ENCODE data around the gene ACAA2.

ACAA2 gene, protein sequence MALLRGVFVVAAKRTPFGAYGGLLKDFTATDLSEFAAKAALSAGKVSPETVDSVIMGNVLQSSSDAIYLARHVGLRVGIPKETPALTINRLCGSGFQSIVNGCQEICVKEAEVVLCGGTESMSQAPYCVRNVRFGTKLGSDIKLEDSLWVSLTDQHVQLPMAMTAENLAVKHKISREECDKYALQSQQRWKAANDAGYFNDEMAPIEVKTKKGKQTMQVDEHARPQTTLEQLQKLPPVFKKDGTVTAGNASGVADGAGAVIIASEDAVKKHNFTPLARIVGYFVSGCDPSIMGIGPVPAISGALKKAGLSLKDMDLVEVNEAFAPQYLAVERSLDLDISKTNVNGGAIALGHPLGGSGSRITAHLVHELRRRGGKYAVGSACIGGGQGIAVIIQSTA

DNA sequence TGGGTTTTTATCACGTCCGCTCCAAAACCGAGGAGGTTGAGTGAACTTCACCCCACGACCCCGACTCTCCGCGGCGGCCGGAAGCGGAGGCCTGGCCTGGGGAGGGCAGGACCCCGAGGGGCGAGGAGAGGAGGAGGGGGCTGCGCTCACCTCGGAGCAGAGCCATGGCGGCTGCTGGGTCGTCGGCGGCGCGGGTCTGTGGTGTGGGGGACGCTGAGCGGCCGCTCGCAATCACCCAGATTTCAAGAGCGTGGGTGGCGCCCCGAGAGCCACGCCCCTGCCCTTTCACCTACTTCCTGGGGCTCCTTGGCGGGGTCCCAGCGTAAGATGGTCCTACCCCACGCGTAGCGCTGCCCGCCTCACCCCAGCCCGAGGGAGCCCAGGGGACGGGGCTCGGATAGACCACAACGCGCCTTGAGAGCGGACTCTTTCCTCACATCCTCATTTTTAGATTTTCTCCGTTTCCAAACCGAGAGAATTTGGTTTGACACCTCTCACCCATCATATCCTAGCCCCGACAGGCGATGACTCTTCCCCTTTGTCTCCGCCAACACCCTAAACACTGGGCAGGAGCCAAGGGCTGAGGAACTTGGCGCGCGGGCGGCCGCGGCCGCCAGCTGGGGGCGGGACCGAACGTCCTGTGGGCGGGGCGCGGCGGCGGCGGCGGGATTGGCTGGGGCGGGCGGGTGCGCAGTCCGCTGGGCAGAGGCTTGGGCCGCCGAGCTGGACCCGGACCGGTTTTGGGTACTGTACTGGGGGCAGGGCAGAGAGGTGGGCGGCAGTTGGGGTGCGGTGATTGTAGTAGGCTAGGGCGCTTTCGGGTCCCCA lies at the start of gene ACAA2:
Gene ACAA2 (minus strand): TSS at position 215 of the 828 bp plus-strand sequence. CDS start 49 bp downstream, at position 166.
- peak; percentile 74 to 78 for DNase-seq

GRCh38 chr18:49862656-49863385 lies 49.5 kb upstream of the ACAA2 start:
- DNase-seq: no peak

DNA sequence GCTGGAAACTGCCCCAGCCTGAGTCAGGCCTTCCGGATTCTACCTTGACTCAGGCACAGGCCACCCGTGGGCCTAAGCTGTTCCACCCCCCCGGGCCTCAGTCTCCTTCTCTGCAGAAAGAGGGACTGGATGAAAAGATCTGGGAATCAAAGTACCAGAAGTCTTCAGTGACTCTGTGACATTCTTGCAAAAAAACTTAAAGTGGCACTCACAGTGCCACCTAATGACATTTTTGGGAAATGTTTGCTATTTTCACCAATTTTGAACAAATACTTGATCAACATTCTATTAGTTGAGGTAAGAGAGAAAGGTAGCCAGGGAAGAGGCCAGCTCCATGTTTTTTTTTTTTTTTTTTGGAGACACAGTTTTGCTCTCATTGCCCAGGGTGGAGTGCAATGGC lies 48.3 kb upstream of the ACAA2 start:
- DNase-seq: no peak

DNA sequence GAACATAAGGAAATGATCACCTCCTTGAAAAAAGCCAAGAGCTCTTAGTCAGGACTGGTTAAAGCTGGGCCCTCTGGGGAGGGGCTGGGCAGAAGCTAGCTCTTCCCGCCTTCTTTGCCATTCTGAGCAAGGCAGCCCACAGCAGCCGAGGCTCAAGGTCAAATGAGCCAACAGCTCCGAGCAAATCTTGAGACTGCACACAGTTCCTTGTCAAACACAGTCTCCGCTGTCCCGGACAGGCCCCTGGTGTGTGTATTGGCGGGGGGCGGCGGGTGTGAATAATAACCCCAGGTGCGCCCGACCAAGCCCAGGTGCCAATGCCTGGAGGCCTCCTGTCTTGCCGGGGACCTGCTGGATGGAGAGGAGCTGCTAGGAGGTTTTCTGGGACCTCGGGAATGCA lies 46.4 kb upstream of the ACAA2 start:
- no peak for DNase-seq

DNA sequence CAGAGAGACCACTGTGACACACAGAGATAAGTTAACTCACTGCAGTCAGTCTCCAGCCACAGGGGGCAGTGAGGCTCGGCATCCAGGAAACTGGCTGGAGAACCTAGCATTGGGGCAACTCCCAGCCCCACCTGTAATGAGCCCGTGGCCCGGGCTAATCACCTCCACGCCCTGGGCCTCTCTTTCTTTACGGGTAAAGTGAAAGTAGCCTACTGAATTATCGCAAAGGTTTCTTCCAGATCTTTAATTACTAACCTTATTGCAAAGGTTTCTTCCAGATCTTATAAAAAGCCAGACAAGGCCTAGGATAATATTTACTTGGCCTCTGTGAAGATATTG lies 45.7 kb upstream of the ACAA2 start:
- no peak for DNase-seq

DNA sequence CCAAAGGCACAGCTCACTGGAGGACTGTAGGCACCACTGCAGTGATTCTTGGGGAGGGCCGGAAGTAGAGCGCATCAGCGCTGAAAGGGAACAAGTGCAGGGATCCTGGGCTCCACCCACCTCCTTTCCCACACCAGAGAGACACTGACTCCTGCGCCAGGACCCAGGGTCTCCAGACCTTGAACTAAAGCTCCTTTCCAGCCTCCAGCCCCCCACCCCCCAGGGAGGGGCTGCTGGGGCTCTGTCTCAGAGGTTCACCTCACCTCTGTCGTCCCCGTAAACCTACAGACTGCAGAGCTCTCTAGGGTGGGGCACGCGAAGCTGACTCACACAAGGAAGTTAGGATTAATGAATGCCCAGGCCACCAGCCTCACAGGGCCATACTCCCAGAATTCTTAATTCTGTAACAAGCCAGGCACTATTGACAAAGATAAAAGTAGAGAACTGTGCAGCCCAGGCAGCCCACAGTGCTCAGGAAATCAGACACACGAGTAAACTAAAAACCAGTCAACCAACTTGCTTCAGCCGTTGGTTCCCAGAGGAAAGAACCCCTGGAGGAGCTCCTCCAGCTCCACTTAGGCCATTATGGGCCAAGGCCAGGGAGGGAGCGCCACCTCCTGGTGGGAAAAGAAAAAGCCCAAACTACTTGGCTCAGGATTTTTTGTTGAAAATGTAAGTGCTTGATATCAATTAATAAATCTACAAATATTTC lies 45.1 kb upstream of the ACAA2 start:
- peak; percentile 19 to 51 for DNase-seq

DNA sequence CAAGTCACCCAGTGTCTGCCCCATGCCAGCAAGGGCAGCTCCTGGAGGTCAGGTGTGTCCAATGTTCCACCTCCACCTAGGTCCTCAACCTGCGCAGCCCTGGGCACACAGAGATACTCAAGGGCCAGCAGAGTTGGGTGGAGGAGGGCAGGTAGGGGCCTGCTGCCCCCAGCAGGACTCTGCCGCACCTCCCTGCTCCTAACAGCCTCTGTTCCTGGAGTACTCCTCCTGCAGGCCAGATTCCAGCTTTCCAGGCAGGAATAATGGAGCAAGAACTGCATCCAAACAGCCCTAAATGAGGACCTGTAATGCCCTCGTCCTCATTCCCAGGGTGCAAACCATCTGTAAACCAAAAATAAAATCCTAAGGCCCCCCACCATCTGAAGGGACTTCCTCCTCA lies 44.4 kb upstream of the ACAA2 start:
- no peak for DNase-seq

DNA sequence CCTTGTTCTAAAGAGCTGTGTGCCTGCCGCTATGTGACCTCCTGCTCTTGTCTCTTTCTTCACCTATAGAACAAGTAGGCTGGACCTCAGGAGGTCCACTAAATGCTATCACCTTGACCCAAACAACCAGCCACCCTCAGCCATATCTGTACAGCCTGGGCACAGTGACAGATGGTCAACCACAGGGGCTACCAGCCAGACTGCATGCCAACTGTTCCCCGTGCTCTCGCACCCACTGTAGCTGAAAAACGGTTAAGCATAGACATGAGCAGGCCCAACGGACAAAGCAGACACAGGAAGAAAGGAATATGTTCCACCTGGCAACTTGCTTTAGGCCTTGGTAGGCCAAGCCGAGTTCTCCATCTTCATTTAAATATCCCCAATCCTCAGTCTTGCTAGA lies 43.2 kb upstream of the ACAA2 start:
- DNase-seq: no peak

DNA sequence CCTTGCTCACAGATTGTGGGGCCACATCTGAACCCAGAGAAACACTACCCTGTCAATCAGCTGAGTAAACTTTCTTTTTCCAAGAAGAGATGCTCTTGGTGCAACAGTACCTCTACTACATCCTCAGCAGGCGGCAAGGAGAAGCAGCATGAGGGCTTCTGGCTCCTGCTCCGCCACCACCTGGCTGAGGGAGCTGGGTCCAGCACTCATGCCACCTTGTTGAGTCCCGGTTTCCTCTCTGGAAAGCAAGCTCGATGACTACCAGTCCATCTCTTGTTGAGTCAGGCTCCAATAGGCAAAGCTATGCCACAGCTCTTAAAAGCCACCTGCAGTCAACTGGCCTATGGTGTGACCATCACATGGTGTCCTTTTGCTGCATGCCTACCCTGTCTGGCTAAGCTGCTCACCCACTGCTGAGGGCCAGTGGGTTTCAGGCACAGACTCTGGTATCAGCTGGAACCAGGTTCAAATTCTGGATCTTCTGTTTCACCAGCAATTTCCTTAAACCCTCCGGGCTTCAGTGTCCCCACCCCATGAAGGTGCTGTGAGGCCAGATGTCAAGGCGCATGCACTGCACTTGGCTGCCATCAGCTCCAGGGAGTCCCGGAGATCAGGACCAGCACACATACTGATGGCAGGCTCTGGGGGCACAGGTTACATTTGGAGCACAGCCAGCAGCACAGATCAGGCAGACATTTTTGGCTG lies 42.5 kb upstream of the ACAA2 start:
- DNase-seq: no peak

GRCh38 chr18:49854681-49855080 lies 41.3 kb upstream of the ACAA2 start:
- DNase-seq: no peak

DNA sequence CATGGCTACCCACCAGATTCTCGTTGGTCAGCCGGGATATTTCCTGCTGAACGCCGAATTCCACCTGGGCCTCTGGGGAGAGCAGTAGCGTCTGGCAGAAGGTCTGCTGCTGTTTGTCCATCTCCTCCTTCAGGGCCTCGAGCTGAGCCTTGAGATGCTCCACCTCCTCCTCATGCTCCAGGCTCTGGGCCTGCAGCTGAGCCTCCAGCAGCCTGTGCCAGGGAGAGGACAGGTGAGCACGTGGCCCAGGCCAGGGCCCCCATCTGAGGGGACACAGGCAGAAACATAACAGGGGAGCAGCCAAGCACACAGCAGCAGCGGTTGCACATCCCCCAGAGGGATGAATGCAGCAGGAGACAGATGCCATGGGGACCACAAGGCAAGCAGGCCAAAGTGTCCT lies 40.1 kb upstream of the ACAA2 start:
- DNase-seq: no peak

DNA sequence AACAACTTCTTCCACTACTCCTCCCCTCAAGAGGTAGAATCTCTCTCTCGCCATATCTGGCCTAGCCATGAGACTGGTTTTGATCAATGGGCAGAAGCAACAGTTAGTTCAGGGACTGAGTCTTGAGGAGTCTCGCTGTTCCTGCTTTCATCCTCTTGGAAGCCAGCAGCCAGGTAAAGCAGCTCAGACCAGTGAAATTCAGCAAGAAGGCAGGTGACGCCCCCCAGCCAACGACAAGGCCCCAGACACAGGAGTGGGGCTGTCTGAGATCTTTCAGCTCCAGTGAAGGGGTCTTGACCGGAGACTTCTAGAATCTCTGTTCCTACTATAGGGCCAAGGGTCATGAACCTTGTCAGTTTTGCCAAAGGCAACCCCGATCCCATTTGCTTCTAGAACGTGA lies 39.7 kb upstream of the ACAA2 start:
- DNase-seq: no peak

DNA sequence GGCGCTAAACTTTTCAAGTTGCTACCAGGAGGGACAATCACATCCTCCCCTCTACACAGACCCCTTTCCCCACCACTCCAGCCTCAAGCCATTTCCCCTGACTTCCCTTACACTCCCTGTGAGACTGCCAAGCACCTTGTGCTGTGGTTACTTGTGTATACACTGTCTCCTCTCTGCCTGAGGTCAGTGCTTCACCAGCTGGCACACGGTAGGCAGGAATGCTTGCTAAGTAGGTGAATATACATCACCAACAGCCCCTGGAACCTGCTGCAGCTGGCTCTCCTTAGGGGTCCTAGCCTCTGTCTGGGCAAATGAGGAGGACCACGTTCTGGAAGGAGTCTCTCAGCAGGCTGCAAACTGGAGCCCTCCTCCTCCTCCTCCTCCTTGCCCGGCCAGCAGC lies 38.3 kb upstream of the ACAA2 start:
- DNase-seq: no peak

GRCh38 chr18:49850636-49851035 lies 37.3 kb upstream of the ACAA2 start:
- no peak for DNase-seq

DNA sequence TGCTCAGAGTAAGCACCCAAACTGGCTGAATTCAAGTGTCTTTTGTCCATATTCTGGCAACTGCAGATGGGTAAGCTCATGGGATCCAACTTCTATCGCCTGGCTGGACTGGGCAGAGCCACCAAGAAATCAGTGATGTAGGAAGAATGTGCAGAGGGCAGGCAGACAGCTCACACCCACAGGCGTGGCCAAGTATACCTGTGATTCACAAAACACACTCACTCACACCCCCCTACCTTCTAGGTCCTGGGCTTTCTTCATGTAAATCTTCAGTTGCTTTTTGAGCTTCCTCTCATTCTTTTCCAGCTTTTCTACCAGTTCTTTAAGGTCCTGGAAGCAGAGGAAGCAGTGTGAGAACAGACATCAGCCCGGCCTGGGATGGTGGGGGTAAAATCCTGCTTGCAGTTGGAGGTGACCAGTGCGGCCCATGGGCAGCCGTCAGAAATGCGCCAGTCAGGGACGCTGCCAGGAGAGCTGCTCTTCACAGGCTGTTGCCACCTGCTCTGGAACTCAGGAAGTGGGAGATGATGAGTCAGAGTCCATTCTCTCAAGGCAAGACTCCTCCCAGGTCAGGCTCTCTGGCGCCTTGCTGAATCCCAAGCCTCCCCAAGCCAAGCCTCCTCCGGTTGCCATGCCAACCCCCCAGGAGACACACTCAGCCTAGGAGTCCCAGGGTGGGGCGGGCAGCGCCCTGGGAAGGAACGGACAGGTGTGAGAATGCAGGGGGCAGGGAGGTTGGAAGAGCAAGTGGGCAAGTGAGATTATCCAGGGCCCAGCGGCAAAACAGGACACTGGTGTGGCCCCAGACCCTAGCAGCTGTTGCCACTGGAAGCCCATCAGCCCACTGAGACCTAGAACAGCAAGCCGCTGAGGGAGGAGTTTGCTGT lies 36.2 kb upstream of the ACAA2 start:
- no peak for DNase-seq

DNA sequence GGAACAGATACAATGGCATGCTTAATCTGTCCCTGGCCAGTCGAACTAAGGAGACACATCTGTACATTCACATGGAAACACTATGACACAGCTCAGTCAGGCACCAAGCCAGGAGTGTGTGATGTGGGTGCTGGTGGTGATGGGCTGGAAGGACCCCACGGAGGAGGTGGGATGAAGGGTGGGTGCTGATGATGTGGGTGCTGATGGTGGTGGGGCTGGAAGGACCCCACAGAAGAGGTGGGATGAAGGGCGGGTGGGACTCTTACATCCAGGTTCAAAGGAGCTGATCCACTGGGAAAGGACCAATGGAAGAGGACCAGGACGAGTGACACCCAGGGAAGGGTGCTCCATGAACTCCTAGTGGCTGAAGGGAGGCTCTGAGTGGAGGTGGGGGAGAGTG lies 34.8 kb upstream of the ACAA2 start:
- no peak for DNase-seq

- DNase-seq: no peak
Observed at GRCh38 chr18:49847524-49847923, 34.2 kb upstream of the ACAA2 start.

DNA sequence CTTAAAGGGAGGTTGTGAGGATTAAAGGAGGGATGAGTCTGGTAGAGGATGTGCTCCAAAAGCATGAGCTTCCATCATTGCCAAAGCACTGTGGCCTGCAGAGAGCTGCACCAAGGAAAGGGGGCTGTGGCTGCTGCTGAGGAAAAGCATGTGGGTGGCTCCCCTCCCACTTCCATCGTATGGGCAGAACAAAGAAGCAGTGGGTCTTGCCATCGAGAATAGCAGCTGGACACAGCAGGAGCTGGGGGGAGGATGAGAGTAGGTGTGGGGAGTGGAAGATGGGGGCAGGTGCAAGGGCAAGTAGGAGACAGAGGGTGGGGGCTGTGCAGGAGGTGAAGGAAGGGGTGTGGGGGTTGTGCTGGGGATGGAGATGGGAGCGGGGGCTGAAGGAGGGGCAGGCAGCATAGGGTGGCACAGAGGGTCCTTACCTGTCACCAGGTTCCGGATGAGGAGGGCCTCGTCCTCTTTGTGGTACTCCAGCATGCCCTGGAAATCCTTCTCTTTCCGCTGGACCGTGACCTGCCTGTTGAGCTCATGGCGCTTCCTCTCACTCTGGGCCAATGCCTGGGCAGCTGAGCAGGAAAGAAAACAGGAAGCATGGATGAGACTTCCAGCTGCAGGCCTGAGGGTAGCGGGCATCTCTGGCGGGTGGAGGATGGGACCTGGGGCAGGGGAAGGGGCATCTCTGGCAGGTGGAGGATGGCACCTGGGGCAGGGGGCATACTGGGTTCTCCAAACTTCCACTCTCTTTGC lies 33.6 kb upstream of the ACAA2 start:
- DNase-seq: no peak

DNA sequence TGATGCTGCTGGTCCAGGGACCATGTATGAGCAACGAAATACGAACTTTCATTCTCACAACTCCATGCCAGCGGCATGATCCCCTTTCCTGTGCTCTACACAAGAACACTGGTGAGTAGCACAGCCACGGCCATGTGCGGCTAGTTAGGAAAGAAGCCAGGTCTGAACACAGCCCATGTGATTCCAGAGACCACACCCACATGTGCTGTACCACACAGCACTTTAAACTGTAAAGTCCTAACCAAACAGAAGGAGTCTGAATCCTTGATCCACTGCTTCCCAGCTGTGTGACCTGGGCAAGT lies 33.0 kb upstream of the ACAA2 start:
- DNase-seq: no peak

GRCh38 chr18:49845629-49846360 lies 32.5 kb upstream of the ACAA2 start:
- DNase-seq: no peak

Measured in stimulated activated CD4-positive, alpha-beta T cell treated with anti-CD3 and anti-CD28 coated beads, Interleukin-4, amount 100 ng/mL, for 4 hours (primary cell).